IMR-90 (cell line): Measurements from ENCODE around the gene AGO3. TPM values are rescaled to one million over a fixed set of nuclear protein-coding genes. Genes with fewer than 3 reads are reported as not detected.
A peak's percentile ranks its signal among the peaks of the same experiment; 100 is the strongest.

Experiments
- ATAC-seq: fragments of 200-7000 bp; cut with Tn5 transposase; 2 replicates; pipeline ENCODE4 v1.9.1; 2020; ENCODE audit warnings: low read depth, mild to moderate bottlenecking, moderate library complexity
- BruUV-seq: library from RNA; stranded (reverse); fragments of 400-500 nt; replicated peaks from 2 replicates; lab custom pipeline; 2021; lab: Mats Ljungman, UMichigan
- CTCF ChIA-PET: fragments of 300-600 bp; formaldehyde crosslinking; extraction: SDS; loops from one replicate; lab custom pipeline; 2021; ENCODE audit warnings: antibody characterized with exemption; lab: Yijun Ruan, JAX
- POLR2A ChIA-PET: fragments of 300-600 bp; sonication (Branson Sonifier 250); formaldehyde crosslinking; loops from one replicate; lab custom pipeline; 2022; ENCODE audit warnings: antibody characterized with exemption; ENCODE audit not compliant: unreplicated experiment; lab: Charles Lee
- DNase-seq: peaks from one replicate; pipeline ENCODE4 v3.0.0; 2013
- H2AFZ ChIP-seq: replicated peaks from 2 replicates; pipeline ENCODE3; 2013; ENCODE audit warnings: low read length, mild to moderate bottlenecking; ENCODE audit not compliant: poor library complexity
- H2AK5ac ChIP-seq: 2 replicates; pipeline ENCODE4 v1.6.1; 2013; ENCODE audit warnings: low read depth, low read length, inconsistent platforms
- H2AK9ac ChIP-seq: replicated peaks from 2 replicates; pipeline ENCODE3; 2013; ENCODE audit warnings: mild to moderate bottlenecking, low read depth, low read length, moderate library complexity; ENCODE audit not compliant: poor library complexity
- H2BK120ac ChIP-seq: 2 replicates; pipeline ENCODE4 v1.6.1; 2013; ENCODE audit warnings: low read depth, low read length, inconsistent platforms
- H2BK15ac ChIP-seq: 3 replicates; pipeline ENCODE4 v1.6.1; 2013; ENCODE audit warnings: low read depth, low read length, inconsistent platforms
- H2BK20ac ChIP-seq: 2 replicates; pipeline ENCODE4 v1.6.1; 2013; ENCODE audit warnings: low read depth, mild to moderate bottlenecking, inconsistent platforms, low read length, moderate library complexity
- H2BK5ac ChIP-seq: 2 replicates; pipeline ENCODE4 v1.6.1; 2013; ENCODE audit warnings: mild to moderate bottlenecking, low read depth, low read length, inconsistent platforms; ENCODE audit not compliant: poor library complexity, severe bottlenecking
- H3K14ac ChIP-seq: replicated peaks from 2 replicates; pipeline ENCODE4 v1.6.1; 2013; ENCODE audit warnings: low read depth, low read length, inconsistent platforms
- H3K18ac ChIP-seq: 2 replicates; pipeline ENCODE4 v1.6.1; 2013; ENCODE audit warnings: low read depth, low read length, control low read depth
- H3K23ac ChIP-seq: 2 replicates; pipeline ENCODE4 v1.6.1; 2013; ENCODE audit warnings: low read depth, low read length, inconsistent platforms
- H3K27ac ChIP-seq: 2 replicates; pipeline ENCODE4 v1.5.1; 2013; ENCODE audit warnings: mild to moderate bottlenecking, control low read depth, low read length; ENCODE audit not compliant: insufficient read depth
- H3K27me3 ChIP-seq: 2 replicates; pipeline ENCODE4 v1.6.1; 2013; ENCODE audit warnings: low read length; ENCODE audit not compliant: control insufficient read depth, insufficient read depth
- H3K36me3 ChIP-seq: 2 replicates; pipeline ENCODE4 v1.6.1; 2013; ENCODE audit warnings: low read length, mixed read lengths; ENCODE audit not compliant: control insufficient read depth, insufficient read depth
- H3K4ac ChIP-seq: 2 replicates; pipeline ENCODE4 v1.6.1; 2013; ENCODE audit warnings: low read depth, low read length, inconsistent platforms
- H3K4me1 ChIP-seq: 2 replicates; pipeline ENCODE4 v1.6.1; 2013; ENCODE audit warnings: low read length, mixed read lengths; ENCODE audit not compliant: control insufficient read depth, insufficient read depth
- H3K4me2 ChIP-seq: 2 replicates; pipeline ENCODE4 v1.6.1; 2013; ENCODE audit warnings: low read depth, mild to moderate bottlenecking, control low read depth, low read length, moderate library complexity
- H3K4me3 ChIP-seq: 2 replicates; pipeline ENCODE4 v1.5.1; 2013; ENCODE audit warnings: low read depth, mild to moderate bottlenecking, control low read depth, low read length, moderate library complexity; ENCODE audit not compliant: insufficient read depth
- H3K56ac ChIP-seq: 2 replicates; pipeline ENCODE4 v1.6.1; 2013; ENCODE audit warnings: low read length, inconsistent platforms; ENCODE audit not compliant: insufficient read depth; ENCODE audit errors: extremely low read depth
- H3K79me1 ChIP-seq, 2 experiments: 2 replicates each; pipeline ENCODE4 v1.6.1; 2013; ENCODE audit warnings: low read length in 2 of 2, inconsistent platforms in 1 of 2, low read depth in 1 of 2
- H3K9ac ChIP-seq: 2 replicates; pipeline ENCODE4 v1.6.1; 2013; ENCODE audit warnings: low read depth, low read length, control low read depth
- H3K9me1 ChIP-seq: 2 replicates; pipeline ENCODE4 v1.6.1; 2013; ENCODE audit warnings: low read length, inconsistent platforms; ENCODE audit not compliant: insufficient read depth
- H3K9me3 ChIP-seq: 2 replicates; pipeline ENCODE4 v1.6.1; 2013; ENCODE audit warnings: low read length; ENCODE audit not compliant: control insufficient read depth, insufficient read depth
- H4K20me1 ChIP-seq: 2 replicates; pipeline ENCODE4 v1.6.1; 2013; ENCODE audit warnings: low read length, inconsistent platforms; ENCODE audit not compliant: insufficient read depth
- H4K5ac ChIP-seq: 2 replicates; pipeline ENCODE4 v1.6.1; 2013; ENCODE audit warnings: mild to moderate bottlenecking, low read depth, low read length, control low read depth
- H4K8ac ChIP-seq, 2 experiments: 2 replicates each; pipeline ENCODE4 v1.6.1; 2013; ENCODE audit warnings: low read depth in 2 of 2, low read length in 2 of 2, control low read depth in 1 of 2, inconsistent platforms in 1 of 2
- H4K91ac ChIP-seq: 2 replicates; pipeline ENCODE4 v1.6.1; 2013; ENCODE audit warnings: low read depth, low read length, inconsistent platforms; ENCODE audit not compliant: insufficient read depth
- BHLHE40 ChIP-seq: fragments of 150-350 bp; IDR thresholded peaks from 2 replicates; pipeline ENCODE4 v1.6.1; 2016; ENCODE audit warnings: mild to moderate bottlenecking, low read depth, low read length
- RCOR1 ChIP-seq: IDR thresholded peaks from 2 replicates; pipeline ENCODE4 v1.6.1; 2012; ENCODE audit warnings: mild to moderate bottlenecking, low read length, improper control_type of control experiment; ENCODE audit not compliant: insufficient replicate concordance
- USF2 ChIP-seq: fragments of 150-350 bp; IDR thresholded peaks from 2 replicates; pipeline ENCODE4 v1.6.1; 2017; ENCODE audit warnings: mild to moderate bottlenecking, antibody characterized with exemption, low read length, low read depth
- WGBS, 2 experiments: methylation state at CpG; one replicate each; pipeline versions ENCODE4 v1.1.5 to v1.1.7; 2013; ENCODE audit warnings: missing lambda C conversion rate in 2 of 2; ENCODE audit not compliant: insufficient read length in 1 of 2; ENCODE audit errors: extremely low coverage in 2 of 2; 5-methylcytosine and 5-hydroxymethylcytosine counted together
- dilution Hi-C: fragments of 300-500 bp; cut with HindIII; formaldehyde crosslinking; loops from one replicate; pipeline ENCODE4 v1.14.3; 2018; ENCODE audit warnings: low sequenced_read_pairs; ENCODE audit not compliant: unreplicated experiment
- in situ Hi-C: fragments of 300-500 bp; cut with MboI; formaldehyde crosslinking; loops from 3 replicates; pipeline ENCODE4 v1.14.3; 2019; ENCODE audit warnings: low sequenced_read_pairs, inconsistent platforms, mixed read lengths
- intact Hi-C: fragments of 100-400 bp; cut with micrococcal nuclease; formaldehyde crosslinking; loops from 2 replicates; pipeline ENCODE4 v1.10.0; 2022
- polyA plus RNA-seq, 3 experiments: library from polyadenylated mRNA; depleted of rRNA; stranded (reverse); fragments of >200 nt; gene quantifications; 2 replicates each; pipeline ENCODE4 v1.2.3, GENCODE V29; 2012; ENCODE audit warnings: low replicate concordance in 1 of 3
- total RNA-seq: library from RNA; depleted of rRNA; stranded (reverse); fragments of >200 nt; gene quantifications from 2 replicates; pipeline ENCODE4 v1.2.3, GENCODE V29; 2012

AGO3 gene
- total and polyA plus RNA-seq, 2 of the 4 experiments (the other 2 are of a cell fraction): 8.9 to 25.6 TPM

GRCh38 chr1:35968396-35968795, 37.5 kb downstream of the AGO3 start:
- Histone ChIP-seq H3K4me1 (no peaks in the 10 kb centered on the region), H2BK5ac (no peak overlapping the region), H3K4me3 (no peak overlapping the region), H2AK9ac (no peak overlapping the region), H2BK20ac (no peak overlapping the region), H2BK15ac (no peak overlapping the region), H3K36me3 (peaks cover 5% of the 10 kb centered on the region), H3K23ac (no peak overlapping the region), H3K9me3 (no peaks in the 10 kb centered on the region), H4K20me1 (no peaks in the 10 kb centered on the region), H4K91ac (no peak overlapping the region), H3K4ac (no peak overlapping the region), H2BK120ac (no peak overlapping the region), H2AFZ (no peak overlapping the region), H3K14ac (no peak overlapping the region), H3K79me1 (peaks cover 9% of the 10 kb centered on the region in 2 experiments; a peak in 3 of 4 replicates), H4K8ac (no peak overlapping the region), H3K27ac (no peak overlapping the region), H3K9ac (no peak overlapping the region), H3K18ac (no peak overlapping the region), H2AK5ac (no peak overlapping the region), H3K4me2 (no peak overlapping the region), H3K56ac (no peak overlapping the region), H3K9me1 (0 out of 2 replicates have a peak, but pooled peaks cover 3% of the 10 kb centered on the region), H3K27me3 (no peaks in the 10 kb centered on the region), H4K5ac (no peak overlapping the region)
- no peak for ATAC-seq
- intact Hi-C loops: no loop called here
- dilution Hi-C loops: no loop called here
- POLR2A ChIA-PET: no interaction called here
- TF ChIP-seq RCOR1 (no peak), BHLHE40 (no peak), USF2 (no peak)
- BruUV-seq: TSS peak; percentile 6
- WGBS, 2 experiments: no CpG with 5 or more reads among the region's 1 CpG
- DNase-seq: no peak
- in situ Hi-C loops: no loop called here
- CTCF ChIA-PET: no interaction called here
